CD4-positive, alpha-beta T cell treated with Interleukin-15 for 4 hours (primary cell): ENCODE measurements around the gene HFM1.

ENCODE experiments used
- DNase-seq: peaks from one replicate; pipeline ENCODE4 v3.0.0-alpha.2; 2020; ENCODE audit warnings: low spot score

The HFM1 gene

GRCh38 chr1:91243171-91243570 is 161.5 kb downstream of the HFM1 start:
- no peak for DNase-seq

- no peak for DNase-seq
Observed at GRCh38 chr1:91234181-91234580, 170.5 kb downstream of the HFM1 start.

- no peak for DNase-seq
Observed at GRCh38 chr1:91226741-91227140, 177.9 kb downstream of the HFM1 start.

- no peak for DNase-seq
Observed at GRCh38 chr1:91224878-91225277, 179.8 kb downstream of the HFM1 start.

GRCh38 chr1:91221017-91221416 is 183.6 kb downstream of the HFM1 start:
- no peak for DNase-seq

GRCh38 chr1:91217911-91218310 is 186.7 kb downstream of the HFM1 start:
- no peak for DNase-seq
